ENCODE results near the gene CACNB1. TPM values are rescaled to one million over a fixed set of nuclear protein-coding genes. Genes with fewer than 3 reads are reported as not detected.

Gene CACNB1
- total and polyA plus RNA-seq, 2 of the 13 experiments (the other 11 are each of a cell fraction or from before 2014, with no cell fraction given), result 0.75 to 1.5 TPM

GRCh38 chr17:39205112-39205526, 7.7 kb upstream of the CACNB1 start (continued):
- TF ChIP-seq CHCHD3 (CRISPR knock-in tag; IDR thresholded peaks at IDR 0.05), result no peak
- TF ChIP-seq ATF2 (CRISPR knock-in tag; IDR thresholded peaks at IDR 0.05), result no peak
- TF ChIP-seq JUND (CRISPR knock-in tag; IDR thresholded peaks at IDR 0.05), result no peak
- no peak for TF ChIP-seq ZNF317 (CRISPR knock-in tag; IDR thresholded peaks at IDR 0.05)
- TF ChIP-seq KDM2A (CRISPR knock-in tag; IDR thresholded peaks at IDR 0.05; ENCODE audit: borderline replicate concordance, low read depth), result peak; percentile 36; the same call in 1 of the 2 replicates
- TF ChIP-seq ZNF773 (CRISPR knock-in tag; IDR thresholded peaks at IDR 0.05; ENCODE audit: borderline replicate concordance), result no peak
- no peak for TF ChIP-seq MAFG (CRISPR knock-in tag; IDR thresholded peaks at IDR 0.05)
- TF ChIP-seq RAD21 (CRISPR knock-in tag; IDR thresholded peaks at IDR 0.05), result no peak
- TF ChIP-seq GLMP (CRISPR knock-in tag; IDR thresholded peaks at IDR 0.05; ENCODE audit: borderline replicate concordance), result no peak
- TF ChIP-seq POLR2G (IDR thresholded peaks at IDR 0.05; ENCODE audit: low read depth, low read length), result peak; percentile 49; the same call in 1 of the 2 replicates
- TF ChIP-seq ZFX (CRISPR knock-in tag; IDR thresholded peaks at IDR 0.05; ENCODE audit: low read depth), result no peak
- peak; percentile 82 for TF ChIP-seq PAF1 (CRISPR knock-in tag; IDR thresholded peaks at IDR 0.05)
- no peak for TF ChIP-seq ZNF143 (CRISPR knock-in tag; IDR thresholded peaks at IDR 0.05)
- TF ChIP-seq ESRRA (CRISPR knock-in tag; IDR thresholded peaks at IDR 0.05; ENCODE audit: low read depth), result no peak
- no peak for TF ChIP-seq RNF2 (conservative IDR thresholded peaks at IDR 0.05; ENCODE audit: low read depth)
- TF ChIP-seq, protein P1, sequence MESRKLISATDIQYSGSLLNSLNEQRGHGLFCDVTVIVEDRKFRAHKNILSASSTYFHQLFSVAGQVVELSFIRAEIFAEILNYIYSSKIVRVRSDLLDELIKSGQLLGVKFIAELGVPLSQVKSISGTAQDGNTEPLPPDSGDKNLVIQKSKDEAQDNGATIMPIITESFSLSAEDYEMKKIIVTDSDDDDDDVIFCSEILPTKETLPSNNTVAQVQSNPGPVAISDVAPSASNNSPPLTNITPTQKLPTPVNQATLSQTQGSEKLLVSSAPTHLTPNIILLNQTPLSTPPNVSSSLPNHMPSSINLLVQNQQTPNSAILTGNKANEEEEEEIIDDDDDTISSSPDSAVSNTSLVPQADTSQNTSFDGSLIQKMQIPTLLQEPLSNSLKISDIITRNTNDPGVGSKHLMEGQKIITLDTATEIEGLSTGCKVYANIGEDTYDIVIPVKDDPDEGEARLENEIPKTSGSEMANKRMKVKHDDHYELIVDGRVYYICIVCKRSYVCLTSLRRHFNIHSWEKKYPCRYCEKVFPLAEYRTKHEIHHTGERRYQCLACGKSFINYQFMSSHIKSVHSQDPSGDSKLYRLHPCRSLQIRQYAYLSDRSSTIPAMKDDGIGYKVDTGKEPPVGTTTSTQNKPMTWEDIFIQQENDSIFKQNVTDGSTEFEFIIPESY (CRISPR knock-in tag; IDR thresholded peaks at IDR 0.05), result no peak
- TF ChIP-seq POLR2AphosphoS2 (IDR thresholded peaks at IDR 0.05; ENCODE audit: low read depth, low read length), result peak; percentile 67
- TF ChIP-seq NCOA5 (CRISPR knock-in tag; IDR thresholded peaks at IDR 0.05), result no peak
- peak; percentile 94 for TF ChIP-seq SSRP1 (CRISPR knock-in tag; IDR thresholded peaks at IDR 0.05)
- TF ChIP-seq, protein P2, sequence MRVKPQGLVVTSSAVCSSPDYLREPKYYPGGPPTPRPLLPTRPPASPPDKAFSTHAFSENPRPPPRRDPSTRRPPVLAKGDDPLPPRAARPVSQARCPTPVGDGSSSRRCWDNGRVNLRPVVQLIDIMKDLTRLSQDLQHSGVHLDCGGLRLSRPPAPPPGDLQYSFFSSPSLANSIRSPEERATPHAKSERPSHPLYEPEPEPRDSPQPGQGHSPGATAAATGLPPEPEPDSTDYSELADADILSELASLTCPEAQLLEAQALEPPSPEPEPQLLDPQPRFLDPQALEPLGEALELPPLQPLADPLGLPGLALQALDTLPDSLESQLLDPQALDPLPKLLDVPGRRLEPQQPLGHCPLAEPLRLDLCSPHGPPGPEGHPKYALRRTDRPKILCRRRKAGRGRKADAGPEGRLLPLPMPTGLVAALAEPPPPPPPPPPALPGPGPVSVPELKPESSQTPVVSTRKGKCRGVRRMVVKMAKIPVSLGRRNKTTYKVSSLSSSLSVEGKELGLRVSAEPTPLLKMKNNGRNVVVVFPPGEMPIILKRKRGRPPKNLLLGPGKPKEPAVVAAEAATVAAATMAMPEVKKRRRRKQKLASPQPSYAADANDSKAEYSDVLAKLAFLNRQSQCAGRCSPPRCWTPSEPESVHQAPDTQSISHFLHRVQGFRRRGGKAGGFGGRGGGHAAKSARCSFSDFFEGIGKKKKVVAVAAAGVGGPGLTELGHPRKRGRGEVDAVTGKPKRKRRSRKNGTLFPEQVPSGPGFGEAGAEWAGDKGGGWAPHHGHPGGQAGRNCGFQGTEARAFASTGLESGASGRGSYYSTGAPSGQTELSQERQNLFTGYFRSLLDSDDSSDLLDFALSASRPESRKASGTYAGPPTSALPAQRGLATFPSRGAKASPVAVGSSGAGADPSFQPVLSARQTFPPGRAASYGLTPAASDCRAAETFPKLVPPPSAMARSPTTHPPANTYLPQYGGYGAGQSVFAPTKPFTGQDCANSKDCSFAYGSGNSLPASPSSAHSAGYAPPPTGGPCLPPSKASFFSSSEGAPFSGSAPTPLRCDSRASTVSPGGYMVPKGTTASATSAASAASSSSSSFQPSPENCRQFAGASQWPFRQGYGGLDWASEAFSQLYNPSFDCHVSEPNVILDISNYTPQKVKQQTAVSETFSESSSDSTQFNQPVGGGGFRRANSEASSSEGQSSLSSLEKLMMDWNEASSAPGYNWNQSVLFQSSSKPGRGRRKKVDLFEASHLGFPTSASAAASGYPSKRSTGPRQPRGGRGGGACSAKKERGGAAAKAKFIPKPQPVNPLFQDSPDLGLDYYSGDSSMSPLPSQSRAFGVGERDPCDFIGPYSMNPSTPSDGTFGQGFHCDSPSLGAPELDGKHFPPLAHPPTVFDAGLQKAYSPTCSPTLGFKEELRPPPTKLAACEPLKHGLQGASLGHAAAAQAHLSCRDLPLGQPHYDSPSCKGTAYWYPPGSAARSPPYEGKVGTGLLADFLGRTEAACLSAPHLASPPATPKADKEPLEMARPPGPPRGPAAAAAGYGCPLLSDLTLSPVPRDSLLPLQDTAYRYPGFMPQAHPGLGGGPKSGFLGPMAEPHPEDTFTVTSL (CRISPR knock-in tag; IDR thresholded peaks at IDR 0.05; ENCODE audit: borderline replicate concordance), result no peak
- no peak for TF ChIP-seq TFDP2 (CRISPR knock-in tag; IDR thresholded peaks at IDR 0.05)
